Skeletal muscle satellite cell (primary cell): ENCODE measurements around the gene CARD8.

Experiments
- H3K27me3 ChIP-seq: 2 replicates; pipeline ENCODE4 v1.7.0; 2013; ENCODE audit warnings: low read length; ENCODE audit not compliant: control insufficient read depth, insufficient read depth
- H3K36me3 ChIP-seq: 2 replicates; pipeline ENCODE4 v1.7.0; 2013; ENCODE audit warnings: mild to moderate bottlenecking, control low read depth, low read length; ENCODE audit not compliant: insufficient read depth
- H3K4me1 ChIP-seq: 2 replicates; pipeline ENCODE4 v1.7.0; 2013; ENCODE audit warnings: low read length; ENCODE audit not compliant: control insufficient read depth, insufficient read depth
- H3K4me2 ChIP-seq: 2 replicates; pipeline ENCODE4 v1.7.0; 2013; ENCODE audit warnings: mild to moderate bottlenecking, low read length
- H3K4me3 ChIP-seq: 2 replicates; pipeline ENCODE4 v1.7.0; 2013; ENCODE audit warnings: low read length
- H3K9ac ChIP-seq: 2 replicates; pipeline ENCODE4 v1.7.0; 2013; ENCODE audit warnings: mild to moderate bottlenecking, low read depth, low read length, moderate library complexity
- H3K9me3 ChIP-seq: replicated peaks from 2 replicates; pipeline ENCODE4 v1.7.0; 2013; ENCODE audit warnings: mild to moderate bottlenecking, control low read depth, low read length

Gene CARD8

DNA sequence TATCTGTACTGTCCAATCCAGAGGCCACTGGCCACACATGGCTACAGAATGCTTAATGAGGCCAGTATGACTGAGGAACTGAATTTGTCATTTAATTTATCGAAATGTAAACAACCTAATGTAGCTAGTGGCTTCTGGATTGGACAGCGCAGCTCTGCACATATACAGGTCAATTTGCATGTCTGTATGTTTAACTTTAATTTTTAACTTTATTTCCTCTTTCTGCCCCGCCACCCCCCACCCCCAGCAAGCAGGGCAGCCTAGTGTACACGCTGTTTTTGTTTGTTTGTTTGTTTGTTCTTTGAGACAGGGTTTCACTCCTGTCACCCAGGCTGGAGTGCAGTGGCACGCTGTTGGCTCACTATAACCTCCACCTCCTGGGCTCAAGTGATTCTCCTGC is 69.7 kb downstream of the CARD8 start:
- no peak overlapping the region for H3K4me3 ChIP-seq
- H3K4me1 ChIP-seq, result no peaks in the 10 kb centered on the region
- no peaks in the 10 kb centered on the region for H3K27me3 ChIP-seq
- H3K9ac ChIP-seq, result no peak overlapping the region
- peaks cover 11% of the 10 kb centered on the region for H3K36me3 ChIP-seq
- H3K9me3 ChIP-seq, result peaks cover 6% of the 10 kb centered on the region
- H3K4me2 ChIP-seq, result no peak overlapping the region

DNA sequence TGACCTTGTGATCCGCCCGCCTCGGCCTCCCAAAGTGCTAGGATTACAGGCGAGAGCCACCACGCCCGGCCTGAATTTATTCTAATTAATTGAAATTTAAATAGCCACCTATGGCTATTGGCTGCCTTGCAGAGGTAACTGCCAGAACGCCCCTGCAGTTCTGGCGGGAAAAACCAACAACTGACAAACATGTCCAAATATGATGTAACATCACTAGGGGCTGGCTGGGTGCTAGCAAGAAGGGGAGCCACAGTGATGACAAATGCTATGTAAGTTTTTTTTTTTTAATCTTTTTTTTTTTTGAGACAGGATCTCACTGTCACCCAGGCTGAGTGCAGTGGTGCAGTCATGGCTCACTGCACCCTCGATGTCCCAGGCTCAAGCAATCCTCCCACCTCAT is 72.4 kb downstream of the CARD8 start:
- H3K27me3 ChIP-seq, result no peaks in the 10 kb centered on the region
- no peak overlapping the region for H3K4me3 ChIP-seq
- peaks cover 12% of the 10 kb centered on the region for H3K36me3 ChIP-seq
- H3K4me2 ChIP-seq, result no peak overlapping the region
- H3K9ac ChIP-seq, result no peak overlapping the region
- H3K9me3 ChIP-seq, result peaks cover 6% of the 10 kb centered on the region
- H3K4me1 ChIP-seq, result no peaks in the 10 kb centered on the region

DNA sequence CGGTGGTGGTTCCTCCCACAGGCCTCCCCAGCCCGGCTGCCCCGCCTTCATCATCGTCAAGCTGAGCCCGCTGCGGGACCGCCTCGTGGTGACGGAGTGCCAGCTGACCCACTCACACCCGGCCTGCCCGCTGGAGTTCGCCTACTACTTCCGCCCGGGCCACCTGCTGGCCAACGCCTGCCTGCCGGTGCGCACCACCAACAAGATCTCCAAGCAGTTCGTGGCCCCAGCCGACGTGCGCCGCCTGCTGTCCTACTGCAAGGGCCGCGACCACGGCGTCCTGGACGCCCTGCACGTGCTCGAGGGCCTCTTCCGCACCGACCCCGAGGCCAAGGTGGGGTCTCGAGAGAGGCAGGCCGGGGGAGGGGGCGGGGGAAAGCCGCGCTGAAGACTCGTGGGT is 73.3 kb downstream of the CARD8 start:
- no peaks in the 10 kb centered on the region for H3K4me1 ChIP-seq
- peaks cover 6% of the 10 kb centered on the region for H3K9me3 ChIP-seq
- no peak overlapping the region for H3K9ac ChIP-seq
- peaks cover 12% of the 10 kb centered on the region for H3K36me3 ChIP-seq
- no peaks in the 10 kb centered on the region for H3K27me3 ChIP-seq
- no peak overlapping the region for H3K4me2 ChIP-seq
- no peak overlapping the region for H3K4me3 ChIP-seq

DNA sequence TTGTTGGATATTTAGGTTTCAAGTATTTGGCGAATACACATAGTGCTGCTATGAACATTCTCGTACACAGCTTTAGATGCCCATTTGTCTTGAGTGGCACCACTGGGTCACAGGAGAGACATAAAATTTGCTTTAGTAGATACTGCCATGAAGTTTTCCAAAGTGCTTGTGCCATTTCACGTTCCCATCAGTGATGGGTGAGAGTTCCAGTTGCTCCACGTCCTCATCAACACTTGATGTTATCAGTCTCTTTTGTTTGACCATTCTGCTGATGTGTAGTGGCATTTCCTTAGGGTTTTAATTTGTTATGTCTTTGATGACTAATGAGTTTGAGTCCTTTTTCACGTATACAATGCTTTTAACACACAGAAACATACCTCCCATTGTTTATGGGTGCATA is 74.2 kb downstream of the CARD8 start:
- Histone ChIP-seq H3K27me3 (no peaks in the 10 kb centered on the region), H3K4me3 (no peak overlapping the region), H3K4me1 (no peaks in the 10 kb centered on the region), H3K36me3 (peaks cover 12% of the 10 kb centered on the region), H3K4me2 (no peak overlapping the region), H3K9me3 (peaks cover 6% of the 10 kb centered on the region), H3K9ac (no peak overlapping the region)

DNA sequence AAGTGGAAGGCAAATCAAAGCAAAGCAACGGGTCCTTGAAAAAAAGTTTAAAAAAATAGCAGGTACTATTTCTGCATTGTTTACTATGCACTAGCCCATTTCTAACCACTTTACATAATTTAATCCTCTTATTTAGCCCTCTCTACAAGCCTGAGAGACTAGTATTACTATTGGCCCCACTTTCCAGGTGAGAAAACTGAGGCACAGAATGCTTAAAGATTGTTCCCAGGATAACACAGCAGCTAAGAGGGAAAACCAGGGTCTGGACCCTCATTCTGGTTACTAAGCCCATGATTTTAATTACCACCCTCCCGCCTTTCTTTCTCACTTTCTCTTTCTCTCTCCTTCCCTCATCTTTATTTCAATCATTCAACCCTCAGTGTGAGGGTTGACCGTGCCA is 79.5 kb downstream of the CARD8 start:
- Histone ChIP-seq H3K4me3 (no peak overlapping the region), H3K9me3 (peaks cover 2% of the 10 kb centered on the region), H3K9ac (no peak overlapping the region), H3K4me1 (peaks cover 1% of the 10 kb centered on the region), H3K27me3 (no peaks in the 10 kb centered on the region), H3K4me2 (no peak overlapping the region), H3K36me3 (peaks cover 25% of the 10 kb centered on the region)

DNA sequence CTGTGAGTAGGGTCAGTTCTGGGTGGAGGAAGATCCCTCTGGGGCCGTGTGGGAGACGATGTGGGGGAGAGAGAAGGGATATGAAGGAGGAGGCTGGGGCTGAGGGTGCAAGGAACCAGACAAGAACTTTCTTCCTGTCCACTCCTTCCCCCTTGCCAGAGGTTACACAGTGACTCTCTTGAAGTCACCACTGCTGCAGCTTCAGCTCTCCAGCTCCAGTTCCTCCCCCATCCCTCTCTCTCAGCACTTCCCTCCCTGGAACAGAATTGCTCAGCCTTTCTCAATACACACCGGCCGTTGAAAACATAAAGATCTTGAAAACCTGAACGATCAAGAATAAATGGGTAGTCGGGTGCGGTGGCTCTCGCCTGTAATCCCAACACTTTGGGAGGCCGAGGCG is 80.1 kb downstream of the CARD8 start:
- Histone ChIP-seq H3K4me2 (no peak overlapping the region), H3K4me1 (peaks cover 4% of the 10 kb centered on the region), H3K9ac (no peak overlapping the region), H3K9me3 (no peaks in the 10 kb centered on the region), H3K27me3 (no peaks in the 10 kb centered on the region), H3K4me3 (no peak overlapping the region), H3K36me3 (peaks cover 23% of the 10 kb centered on the region)

DNA sequence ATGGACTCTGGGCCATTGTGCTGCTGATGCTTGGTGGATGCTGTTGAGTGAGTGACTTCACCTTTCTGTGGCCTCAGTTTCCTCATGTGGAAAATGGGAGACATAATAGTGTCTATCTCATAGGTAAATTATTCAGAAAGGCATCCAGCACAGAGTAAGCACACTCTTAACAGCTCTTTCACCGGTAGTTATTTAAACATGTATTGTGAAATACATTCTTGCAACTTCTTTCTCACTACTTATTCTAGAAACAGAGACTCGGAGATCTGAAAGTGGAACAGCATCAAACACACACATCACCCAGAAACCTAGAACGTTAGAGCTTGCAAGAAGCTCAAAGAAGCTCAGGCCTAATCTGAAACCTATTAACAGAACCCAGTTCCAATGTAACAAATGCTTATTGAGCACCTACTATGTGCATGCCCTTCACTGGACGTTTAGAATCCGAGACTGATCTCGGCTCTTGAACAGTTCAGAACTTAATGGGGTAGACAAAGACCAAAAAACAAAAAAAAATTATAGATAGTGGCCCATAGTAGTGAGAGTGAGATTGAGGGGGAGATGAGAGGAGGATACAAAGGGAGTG is 81.2 kb downstream of the CARD8 start:
- H3K4me1 ChIP-seq, result peaks cover 4% of the 10 kb centered on the region
- no peak overlapping the region for H3K4me2 ChIP-seq
- H3K27me3 ChIP-seq, result no peaks in the 10 kb centered on the region
- H3K36me3 ChIP-seq, result peaks cover 21% of the 10 kb centered on the region
- H3K9ac ChIP-seq, result no peak overlapping the region
- no peak overlapping the region for H3K4me3 ChIP-seq
- no peaks in the 10 kb centered on the region for H3K9me3 ChIP-seq

DNA sequence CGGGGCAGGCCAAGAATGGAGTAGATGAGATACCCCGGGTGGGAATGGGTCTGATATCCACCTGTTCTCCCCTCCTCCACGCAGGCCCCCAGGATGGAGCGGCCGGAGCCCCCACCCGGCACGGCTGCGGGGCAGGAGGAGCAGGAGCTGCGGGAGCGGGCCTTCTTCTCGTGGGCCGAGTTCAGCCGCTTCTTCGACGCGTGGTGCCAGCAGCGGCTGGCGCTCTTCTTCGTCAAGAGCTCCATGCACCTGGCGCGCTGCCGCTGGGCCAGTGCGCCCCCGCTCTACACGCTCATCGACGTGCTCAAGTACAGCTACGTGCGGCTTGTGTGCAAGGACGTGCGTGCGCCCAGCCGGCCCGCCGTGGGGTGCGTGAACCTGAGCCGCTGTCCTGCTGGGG is 84.0 kb downstream of the CARD8 start:
- peaks cover 9% of the 10 kb centered on the region for H3K4me1 ChIP-seq
- H3K27me3 ChIP-seq, result no peaks in the 10 kb centered on the region
- H3K36me3 ChIP-seq, result peaks cover 20% of the 10 kb centered on the region
- no peaks in the 10 kb centered on the region for H3K9me3 ChIP-seq
- H3K9ac ChIP-seq, result no peak overlapping the region
- no peak overlapping the region for H3K4me3 ChIP-seq
- peak overlapping the region; percentile 96 for H3K4me2 ChIP-seq

DNA sequence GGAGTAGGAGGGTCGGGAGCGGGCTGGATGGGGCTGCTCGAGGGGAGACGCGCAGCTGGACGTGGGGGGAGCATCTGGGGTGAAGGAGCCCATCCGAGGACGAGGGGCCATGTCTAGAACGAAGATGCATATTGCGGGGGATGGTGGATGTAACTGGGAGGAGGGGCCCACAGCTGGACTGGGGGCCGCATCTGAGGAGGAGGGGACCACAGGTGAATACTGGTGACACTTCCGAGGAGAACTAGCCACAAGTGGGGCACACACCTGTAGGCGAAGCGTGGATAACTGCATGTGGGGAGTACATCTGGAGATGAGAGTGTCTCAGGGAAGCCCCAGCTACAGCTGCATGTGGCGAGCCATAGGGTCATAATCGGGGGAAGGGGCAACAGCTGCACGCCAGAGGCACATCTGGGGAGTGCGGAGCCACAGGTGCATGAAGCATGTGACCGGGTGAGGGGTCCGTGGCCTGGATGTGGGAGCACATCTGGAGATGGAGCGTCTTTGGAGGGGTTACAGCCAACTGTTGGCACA is 84.8 kb downstream of the CARD8 start:
- H3K4me2 ChIP-seq, result peak overlapping the region; percentile 96
- H3K4me1 ChIP-seq, result peaks cover 9% of the 10 kb centered on the region
- peaks cover 20% of the 10 kb centered on the region for H3K36me3 ChIP-seq
- no peaks in the 10 kb centered on the region for H3K27me3 ChIP-seq
- peak overlapping the region; percentile 89 for H3K9ac ChIP-seq
- H3K4me3 ChIP-seq, result peak overlapping the region; percentile 95
- H3K9me3 ChIP-seq, result no peaks in the 10 kb centered on the region

DNA sequence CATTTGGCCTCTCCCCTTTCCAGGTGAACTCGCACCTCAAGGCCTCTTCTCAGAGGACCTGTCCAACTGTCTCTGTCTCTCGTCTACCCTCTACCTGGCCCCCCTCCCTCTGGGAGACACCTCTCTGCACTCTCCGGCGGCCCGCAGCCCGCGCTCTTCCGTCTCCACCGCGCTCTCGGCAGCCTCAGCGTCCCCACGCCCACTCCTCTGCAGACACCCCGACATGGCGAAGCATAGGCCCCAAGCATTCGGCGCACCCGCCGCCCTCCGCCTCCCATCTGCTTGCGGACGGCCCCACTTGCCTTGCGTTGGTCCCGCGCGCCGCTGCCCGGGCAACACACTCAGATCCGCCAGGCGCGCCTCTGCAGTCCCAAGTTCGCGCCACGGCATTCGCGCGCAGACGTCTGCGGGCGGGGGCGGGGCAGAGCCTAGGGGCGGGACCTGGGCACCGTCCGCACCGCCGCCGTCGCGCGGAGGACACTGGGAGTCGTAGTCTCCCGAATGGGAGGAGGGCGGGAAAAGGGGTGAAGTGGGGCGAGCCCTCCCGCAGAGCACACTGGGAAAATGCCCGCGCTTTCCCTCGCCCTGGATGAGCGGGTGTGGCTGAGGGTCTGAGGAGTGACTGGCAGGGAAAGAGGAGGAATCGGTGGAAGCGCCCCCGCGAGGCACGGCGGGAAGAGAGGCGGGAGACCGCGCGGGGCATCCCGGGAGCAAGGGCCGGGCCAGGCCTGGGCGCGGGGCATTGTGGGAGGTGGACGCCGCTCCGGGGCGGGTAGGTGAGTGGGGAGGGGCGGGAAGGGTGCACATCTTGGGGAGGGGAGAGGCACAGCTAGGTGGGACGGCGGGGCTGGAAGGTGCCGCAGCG is 85.5 kb downstream of the CARD8 start, which contains the start of the genes LIG1 and ZSWIM9:
TSS of gene LIG1 (minus strand) at position 406 of the 865 bp plus-strand sequence. CDS start 4,778 bp downstream, outside the sequence.
TSS of gene ZSWIM9 (plus strand) at position 742 of the 865 bp plus-strand sequence. CDS start 1,123 bp downstream, outside the sequence.
- Histone ChIP-seq H3K27me3 (no peaks in the 10 kb centered on the region), H3K4me3 (peak within 1 kb of the TSS; percentile 95), H3K36me3 (peaks cover 18% of the 10 kb centered on the region), H3K9me3 (no peaks in the 10 kb centered on the region), H3K4me2 (peak within 1 kb of the TSS; percentile 96), H3K4me1 (peaks cover 9% of the 10 kb centered on the region), H3K9ac (peak within 1 kb of the TSS; percentile 89)

DNA sequence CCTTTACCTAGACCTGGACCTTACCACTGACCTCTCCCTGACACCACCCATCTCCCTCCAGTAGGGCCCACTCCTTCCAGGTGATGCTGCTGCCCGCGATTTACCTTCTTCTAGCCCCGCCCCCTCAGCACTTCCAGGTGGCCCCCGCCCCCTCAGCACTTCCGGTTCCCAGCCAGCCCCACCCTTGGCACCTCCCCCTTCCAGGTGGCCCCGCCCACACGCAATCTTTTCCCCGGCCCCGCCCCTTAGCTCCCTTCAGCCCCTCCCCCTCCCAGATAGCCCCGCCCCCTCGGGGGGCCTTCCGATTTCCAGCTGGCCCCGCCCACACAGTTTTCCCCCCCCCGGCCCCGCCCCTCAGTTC is 86.2 kb downstream of the CARD8 start:
- peak overlapping the region; percentile 94 for H3K4me2 ChIP-seq
- no peaks in the 10 kb centered on the region for H3K27me3 ChIP-seq
- peak overlapping the region; percentile 89 for H3K9ac ChIP-seq
- peaks cover 9% of the 10 kb centered on the region for H3K4me1 ChIP-seq
- H3K9me3 ChIP-seq, result no peaks in the 10 kb centered on the region
- H3K36me3 ChIP-seq, result peaks cover 14% of the 10 kb centered on the region
- H3K4me3 ChIP-seq, result peak overlapping the region; percentile 95
